ENCODE data around the gene NDC1. TPM values are rescaled to one million over a fixed set of nuclear protein-coding genes. Genes with fewer than 3 reads are reported as not detected.

NDC1 gene
- total RNA-seq, result 31.6 TPM

GRCh38 chr1:53837924-53838653 is at the start of gene NDC1:
Gene NDC1 (minus strand): TSS chr1:53838296. CDS start chr1:53838261, 35 bp downstream.

GRCh38 chr1:53739109-53739681 is 98.9 kb downstream of the NDC1 start, which contains the start of gene GLIS1:
Gene GLIS1 (minus strand): TSS chr1:53739164. CDS start chr1:53738064, 1,100 bp downstream.

Small RNAs within 50 kb of the gene (small RNA-seq; reads per million reads assigned to genes)
- gene AL049745.1 (ENCODE audit: low replicate concordance) (not detected), gene RF00418 (ENCODE audit: low replicate concordance) (not detected)

Other genes starting within 250 kb of the NDC1 start
- gene GLIS1, start 99.1 kb downstream of the NDC1 start, total RNA-seq, result not detected
- 14.1 TPM for gene YIPF1, start 51.5 kb upstream of the NDC1 start, total RNA-seq
- not detected for gene DIO1, start 55.9 kb upstream of the NDC1 start, total RNA-seq
- gene IFT25, start 107.4 kb upstream of the NDC1 start, total RNA-seq, result 29.4 TPM
- 17.2 TPM for gene LRRC42, start 108.1 kb upstream of the NDC1 start, total RNA-seq
- gene LDLRAD1, start 179.9 kb upstream of the NDC1 start, total RNA-seq, result not detected
- gene TMEM59, start 214.9 kb upstream of the NDC1 start, total RNA-seq, result 94.8 TPM
- 7.5 TPM for gene TCEANC2, start 215.3 kb upstream of the NDC1 start, total RNA-seq

Measured in parietal lobe (tissue), 2 donors.